Mesendoderm (in vitro differentiated cells): ENCODE measurements around the gene PGAP1.

Experiments
- DNase-seq: peaks from one replicate; pipeline ENCODE4 v3.0.0; 2013
- H2AK5ac ChIP-seq: 2 replicates; pipeline ENCODE4 v1.6.1; 2013; ENCODE audit warnings: low read length, inconsistent platforms
- H2BK120ac ChIP-seq: 2 replicates; pipeline ENCODE4 v1.6.1; 2013; ENCODE audit warnings: low read depth, mild to moderate bottlenecking, low read length, moderate library complexity, mixed read lengths
- H2BK15ac ChIP-seq: replicated peaks from 2 replicates; pipeline ENCODE4 v1.6.1; 2013; ENCODE audit warnings: low read depth, mild to moderate bottlenecking, moderate library complexity
- H2BK5ac ChIP-seq: 2 replicates; pipeline ENCODE4 v1.6.1; 2013; ENCODE audit warnings: low read length, inconsistent platforms
- H3K18ac ChIP-seq: 2 replicates; pipeline ENCODE4 v1.6.1; 2013; ENCODE audit warnings: mild to moderate bottlenecking, low read length, mixed read lengths
- H3K23ac ChIP-seq: one replicate; pipeline ENCODE4 v1.6.1; 2013; ENCODE audit warnings: low read length
- H3K27ac ChIP-seq: 2 replicates; pipeline ENCODE4 v1.5.1; 2013; ENCODE audit warnings: low read depth, mild to moderate bottlenecking, inconsistent platforms, low read length, moderate library complexity
- H3K27me3 ChIP-seq: 2 replicates; pipeline ENCODE4 v1.6.1; 2013; ENCODE audit warnings: low read length, control low read depth, mild to moderate bottlenecking, inconsistent platforms; ENCODE audit not compliant: insufficient read depth, poor library complexity
- H3K36me3 ChIP-seq: 2 replicates; pipeline ENCODE4 v1.6.1; 2013; ENCODE audit warnings: low read length, inconsistent platforms; ENCODE audit not compliant: control insufficient read depth, insufficient read depth
- H3K4ac ChIP-seq: one replicate; pipeline ENCODE4 v1.6.1; 2013; ENCODE audit warnings: low read depth, mild to moderate bottlenecking, low read length, moderate library complexity
- H3K4me1 ChIP-seq: 2 replicates; pipeline ENCODE4 v1.6.1; 2013; ENCODE audit warnings: low read depth, low read length, inconsistent platforms; ENCODE audit not compliant: control insufficient read depth
- H3K4me2 ChIP-seq: 2 replicates; pipeline ENCODE4 v1.6.1; 2013; ENCODE audit warnings: low read length
- H3K4me3 ChIP-seq: 2 replicates; pipeline ENCODE4 v1.5.1; 2013; ENCODE audit warnings: mild to moderate bottlenecking, low read length
- H3K56ac ChIP-seq: one replicate; pipeline ENCODE4 v1.6.1; 2013; ENCODE audit warnings: low read length
- H3K79me1 ChIP-seq: 2 replicates; pipeline ENCODE4 v1.6.1; 2013; ENCODE audit warnings: low read length, inconsistent platforms
- H3K79me2 ChIP-seq: 2 replicates; pipeline ENCODE4 v1.6.1; 2013; ENCODE audit warnings: mild to moderate bottlenecking, low read length; ENCODE audit not compliant: control insufficient read depth, insufficient read depth
- H3K9ac ChIP-seq: 2 replicates; pipeline ENCODE4 v1.6.1; 2013; ENCODE audit warnings: low read length, inconsistent platforms
- H4K5ac ChIP-seq: one replicate; pipeline ENCODE4 v1.6.1; 2013; ENCODE audit warnings: low read length
- H4K8ac ChIP-seq: one replicate; pipeline ENCODE4 v1.6.1; 2013; ENCODE audit warnings: low read depth, mild to moderate bottlenecking, control low read depth, low read length, moderate library complexity
- WGBS: extraction: QIAGEN DNeasy Blood & Tissue Kit; methylation state at CpG from one replicate; pipeline ENCODE4 v1.1.7; 2013; ENCODE audit warnings: low lambda C conversion rate, missing lambda C conversion rate; ENCODE audit not compliant: insufficient coverage; ENCODE audit errors: extremely low coverage; 5-methylcytosine and 5-hydroxymethylcytosine counted together

The PGAP1 gene

DNA sequence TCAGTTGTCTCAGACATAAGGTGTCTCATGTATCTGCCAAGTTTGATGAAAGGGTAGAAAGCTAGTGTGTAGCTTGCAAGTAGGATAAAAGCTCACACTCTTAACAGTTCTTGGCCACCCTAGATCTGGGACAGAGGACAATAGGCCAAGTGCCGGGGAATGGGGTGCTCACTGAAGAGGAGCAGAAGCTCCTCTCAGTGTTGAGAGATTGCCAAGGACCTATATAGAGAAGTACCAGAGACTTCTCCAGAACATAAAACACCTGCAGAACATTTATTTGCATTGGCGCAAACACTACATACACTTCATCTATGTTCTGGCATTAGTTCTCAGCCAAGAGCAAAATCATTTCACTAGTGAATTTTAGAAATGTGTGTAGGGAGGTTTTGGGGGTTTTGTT lies 124.1 kb downstream of the PGAP1 start:
- H3K36me3 ChIP-seq: no peaks in the 10 kb centered on the region
- no peak overlapping the region for H4K8ac ChIP-seq
- no peak overlapping the region for H3K4me3 ChIP-seq
- no peak overlapping the region for H3K56ac ChIP-seq
- no peak overlapping the region for H3K23ac ChIP-seq
- H3K79me1 ChIP-seq: no peaks in the 10 kb centered on the region
- no peak overlapping the region for H3K18ac ChIP-seq
- H4K5ac ChIP-seq: no peak overlapping the region
- DNase-seq: no peak
- H3K4me1 ChIP-seq: no peaks in the 10 kb centered on the region
- H2BK15ac ChIP-seq: no peak overlapping the region
- H2BK5ac ChIP-seq: no peak overlapping the region
- no CpG with 5 or more reads among the region's 2 CpGs for WGBS
- no peak overlapping the region for H3K9ac ChIP-seq
- no peak overlapping the region for H2AK5ac ChIP-seq
- H3K27ac ChIP-seq: no peak overlapping the region
- no peaks in the 10 kb centered on the region for H3K79me2 ChIP-seq
- no peak overlapping the region for H3K4me2 ChIP-seq
- no peak overlapping the region for H3K4ac ChIP-seq
- H2BK120ac ChIP-seq: no peak overlapping the region
- H3K27me3 ChIP-seq: no peaks in the 10 kb centered on the region

DNA sequence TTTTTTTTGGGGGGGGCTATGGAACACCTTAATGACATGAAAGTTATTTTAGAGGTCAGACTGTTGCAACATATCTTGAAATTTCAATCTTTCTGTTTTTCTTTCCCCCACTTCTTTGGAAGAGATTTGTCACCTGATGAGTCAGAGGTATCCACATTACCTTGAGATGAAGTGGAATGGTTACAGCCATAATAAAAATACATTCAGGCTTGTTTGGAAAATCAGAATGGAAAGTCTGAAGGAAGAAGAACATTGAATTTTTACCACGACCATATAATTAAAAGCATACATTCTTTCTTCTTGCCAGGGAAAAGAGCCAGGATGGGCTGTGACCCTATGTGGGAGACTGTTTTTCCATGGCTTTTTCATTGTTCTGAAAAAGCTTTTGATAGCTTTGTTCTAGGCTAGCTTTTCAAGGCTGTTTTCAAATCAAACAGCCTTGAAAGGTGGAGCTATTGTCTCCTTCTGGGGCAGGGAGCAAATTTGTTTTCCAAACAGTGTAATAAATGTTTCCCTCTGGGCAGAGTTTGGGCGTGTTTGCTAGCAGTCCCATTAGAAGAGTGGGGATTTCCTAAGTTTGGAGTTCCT lies 124.7 kb downstream of the PGAP1 start:
- WGBS: no CpG with 5 or more reads among the region's 2 CpGs
- no peak overlapping the region for H3K56ac ChIP-seq
- no peak for DNase-seq

DNA sequence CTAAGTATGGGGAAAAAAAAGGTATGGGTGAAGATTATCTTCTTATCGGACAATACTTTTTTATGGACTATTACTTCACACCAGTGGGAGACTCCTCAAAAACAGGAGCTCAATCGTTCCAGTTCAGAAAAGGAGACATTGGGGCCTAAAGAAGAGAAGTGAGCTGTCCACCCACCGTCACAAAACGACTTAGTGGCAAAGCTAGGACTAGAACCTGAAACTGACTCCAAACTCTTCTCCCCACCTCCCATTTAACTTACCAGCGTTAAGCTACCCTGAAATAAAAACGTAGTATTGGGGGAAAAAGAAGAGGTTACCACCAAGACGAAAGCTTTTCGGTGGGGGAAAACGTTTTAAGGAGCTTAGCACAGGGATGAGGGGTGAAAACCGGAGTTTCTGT lies 127.5 kb downstream of the PGAP1 start:
- Histone ChIP-seq H3K27ac (no peak overlapping the region), H3K4me2 (peak overlapping the region; percentile 28), H3K4me3 (peak overlapping the region; percentile 87), H3K4me1 (no peaks in the 10 kb centered on the region), H3K56ac (peak overlapping the region; percentile 89), H3K36me3 (peaks cover 2% of the 10 kb centered on the region), H2AK5ac (no peak overlapping the region), H3K79me2 (no peaks in the 10 kb centered on the region), H4K5ac (no peak overlapping the region), H2BK5ac (no peak overlapping the region), H3K18ac (no peak overlapping the region), H3K4ac (no peak overlapping the region), H4K8ac (no peak overlapping the region), H3K27me3 (no peaks in the 10 kb centered on the region), H3K23ac (no peak overlapping the region), H2BK15ac (no peak overlapping the region), H2BK120ac (no peak overlapping the region), H3K9ac (peak overlapping the region; percentile 83), H3K79me1 (no peaks in the 10 kb centered on the region)
- DNase-seq: no peak
- WGBS: no CpG with 5 or more reads among the region's 10 CpGs

More for the DNA sequence above, 124.7 kb downstream of the PGAP1 start:
- no peak overlapping the region for H2BK120ac ChIP-seq
- no peak overlapping the region for H3K4ac ChIP-seq
- H3K79me2 ChIP-seq: no peaks in the 10 kb centered on the region
- no peak overlapping the region for H4K8ac ChIP-seq
- H3K36me3 ChIP-seq: peaks cover under 1% of the 10 kb centered on the region
- no peak overlapping the region for H3K4me3 ChIP-seq
- H3K27ac ChIP-seq: no peak overlapping the region
- no peak overlapping the region for H2BK15ac ChIP-seq
- H3K4me2 ChIP-seq: no peak overlapping the region
- H3K79me1 ChIP-seq: no peaks in the 10 kb centered on the region
- H3K4me1 ChIP-seq: no peaks in the 10 kb centered on the region
- no peak overlapping the region for H3K23ac ChIP-seq
- H3K9ac ChIP-seq: no peak overlapping the region
- no peak overlapping the region for H4K5ac ChIP-seq
- no peak overlapping the region for H3K18ac ChIP-seq
- no peak overlapping the region for H2BK5ac ChIP-seq
- no peaks in the 10 kb centered on the region for H3K27me3 ChIP-seq
- H2AK5ac ChIP-seq: no peak overlapping the region

DNA sequence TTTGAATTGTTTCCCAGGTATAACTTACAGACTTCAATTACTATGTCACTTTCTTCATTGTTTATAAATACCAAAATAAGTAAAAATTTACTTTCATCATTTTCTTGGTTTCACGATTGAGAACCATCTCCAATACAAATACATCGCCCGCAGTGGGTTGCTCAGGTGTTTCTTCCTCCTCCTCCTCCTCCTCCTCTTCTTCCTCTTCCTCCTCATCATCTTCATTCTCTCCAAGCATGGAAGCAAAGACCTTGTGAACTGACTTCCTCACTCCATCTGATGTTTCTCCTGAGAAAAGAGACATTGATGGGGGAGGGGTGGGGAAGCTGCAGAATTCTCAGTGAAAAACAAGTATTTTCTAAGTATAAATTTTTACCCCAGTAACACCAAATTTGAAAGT lies 133.6 kb downstream of the PGAP1 start:
- DNase-seq: no peak
- no peak overlapping the region for H3K4me3 ChIP-seq
- H3K27me3 ChIP-seq: no peaks in the 10 kb centered on the region
- no peak overlapping the region for H3K27ac ChIP-seq
- no peak overlapping the region for H2BK15ac ChIP-seq
- H2BK120ac ChIP-seq: no peak overlapping the region
- no peak overlapping the region for H3K23ac ChIP-seq
- no peak overlapping the region for H4K8ac ChIP-seq
- no peak overlapping the region for H3K56ac ChIP-seq
- peaks cover 5% of the 10 kb centered on the region for H3K36me3 ChIP-seq
- H3K79me2 ChIP-seq: no peaks in the 10 kb centered on the region
- H2AK5ac ChIP-seq: no peak overlapping the region
- no peak overlapping the region for H4K5ac ChIP-seq
- WGBS: no CpG with 5 or more reads among the region's 3 CpGs
- H3K9ac ChIP-seq: no peak overlapping the region
- no peaks in the 10 kb centered on the region for H3K4me1 ChIP-seq
- H3K4ac ChIP-seq: no peak overlapping the region
- no peak overlapping the region for H3K4me2 ChIP-seq
- no peak overlapping the region for H2BK5ac ChIP-seq
- H3K79me1 ChIP-seq: no peaks in the 10 kb centered on the region
- no peak overlapping the region for H3K18ac ChIP-seq

DNA sequence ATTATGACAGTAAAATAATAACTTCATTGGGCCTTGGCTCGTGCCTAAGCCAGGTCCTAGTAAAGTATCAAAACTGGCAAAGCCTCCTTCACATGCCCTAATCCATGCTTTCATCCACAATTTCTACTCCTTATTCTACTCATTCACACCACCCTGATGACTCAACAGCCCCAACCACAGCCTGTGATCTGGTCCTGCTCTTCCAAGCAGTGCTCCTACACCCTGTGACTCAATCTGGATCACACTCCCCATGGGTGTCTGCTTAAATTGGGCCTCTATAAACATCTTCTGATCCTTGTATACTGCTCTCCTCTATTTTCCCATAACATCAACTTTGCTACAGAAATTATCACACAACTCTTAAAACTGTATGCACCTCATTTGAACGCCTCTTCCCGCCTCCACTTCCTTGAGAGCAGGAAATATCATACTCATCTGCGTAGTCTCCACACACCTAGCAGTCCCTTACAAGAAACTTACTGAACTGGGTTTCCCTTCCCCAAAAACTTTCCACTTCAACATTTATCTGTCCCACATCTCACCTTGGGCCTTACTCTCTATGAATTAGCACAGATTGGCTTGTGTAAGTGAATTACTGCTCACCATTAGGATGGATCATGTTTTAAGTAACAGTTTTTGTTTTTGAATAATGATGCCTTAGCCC lies 142.9 kb downstream of the PGAP1 start:
- Histone ChIP-seq H3K4ac (no peak overlapping the region), H2BK15ac (no peak overlapping the region), H3K18ac (no peak overlapping the region), H3K36me3 (peaks cover 5% of the 10 kb centered on the region), H3K23ac (no peak overlapping the region), H3K27me3 (no peaks in the 10 kb centered on the region), H3K27ac (no peak overlapping the region), H3K56ac (no peak overlapping the region), H4K5ac (no peak overlapping the region), H4K8ac (no peak overlapping the region), H3K9ac (no peak overlapping the region), H2AK5ac (no peak overlapping the region), H3K79me2 (no peaks in the 10 kb centered on the region), H2BK120ac (no peak overlapping the region), H3K4me3 (no peak overlapping the region), H2BK5ac (no peak overlapping the region), H3K4me1 (no peaks in the 10 kb centered on the region), H3K79me1 (no peaks in the 10 kb centered on the region), H3K4me2 (no peak overlapping the region)
- DNase-seq: peak; percentile 11
- no CpG with 5 or more reads among the region's 4 CpGs for WGBS
